GM18873 (cell line): Measurements from ENCODE around the gene TAS2R60.
"Not testable (repeated sequence)": the region's sequence is repeated elsewhere in the genome, so short reads cannot be mapped to it uniquely, and the experiment has no call there.

Experiments used
- ATAC-seq: cut with Tn5 transposase; IDR thresholded peaks from one replicate; pipeline ENCODE4 v1.9.1; 2021; ENCODE audit warnings: mild to moderate bottlenecking, moderate library complexity, moderate number of reproducible peaks; ENCODE audit not compliant: unreplicated experiment, low FRiP score

Gene TAS2R60

DNA sequence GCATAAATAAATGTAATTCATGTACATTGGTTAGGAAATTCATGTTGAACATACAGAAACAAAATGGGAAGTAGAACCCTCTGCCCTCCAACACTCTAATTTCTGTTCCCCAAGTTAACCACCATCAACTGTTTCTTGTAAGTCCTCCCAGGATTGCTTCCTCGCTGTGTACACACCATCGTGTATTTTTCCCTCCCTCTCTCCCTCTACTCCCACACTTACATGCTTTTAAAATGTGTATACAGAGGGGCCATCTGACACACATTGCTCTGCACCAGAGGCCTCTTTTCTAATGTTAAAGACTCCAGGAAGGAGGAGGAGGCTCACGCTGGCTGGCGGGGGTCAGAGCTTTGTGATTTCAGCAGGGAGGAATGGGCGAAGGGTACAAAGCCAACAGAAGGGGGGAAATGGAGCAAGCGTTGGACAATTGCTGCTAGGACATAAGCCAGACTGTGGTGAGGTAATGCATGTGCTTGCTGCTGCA is 32.7 kb upstream of the TAS2R60 start:
- no peak for ATAC-seq

DNA sequence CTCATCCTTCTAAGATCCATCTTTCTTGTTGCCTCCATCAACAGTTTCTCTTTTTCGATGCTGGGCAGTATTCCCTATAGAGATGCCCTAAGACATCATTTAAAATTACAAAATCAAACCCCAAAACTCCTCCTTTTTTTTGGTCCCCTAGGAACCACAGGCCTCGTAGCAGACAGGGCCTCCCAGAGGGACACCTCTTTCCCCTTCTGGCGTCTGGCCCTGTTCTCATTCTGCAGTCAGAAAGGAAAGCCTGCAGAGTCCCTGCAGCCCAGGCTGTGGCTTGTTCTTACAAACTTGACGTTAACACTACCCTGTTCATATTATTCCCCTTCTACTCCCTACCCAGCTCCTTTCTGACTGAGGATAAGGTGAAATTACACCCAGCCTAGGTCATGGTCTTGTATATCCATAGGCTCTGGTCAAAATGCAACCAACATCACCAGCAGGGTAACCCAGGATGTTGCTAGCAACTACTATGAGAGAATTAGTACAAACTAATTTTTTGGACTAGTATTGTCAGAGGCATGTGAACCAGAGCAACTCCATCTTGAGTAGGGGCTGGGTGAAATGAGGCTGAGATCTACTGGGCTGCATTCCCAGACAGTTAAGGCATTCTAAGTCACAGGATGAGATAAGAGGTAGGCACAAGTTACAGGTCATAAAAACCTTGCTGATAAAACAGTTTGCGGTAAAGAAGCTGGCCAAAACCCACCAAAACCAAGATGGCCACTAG is 31.1 kb upstream of the TAS2R60 start:
- ATAC-seq: no peak

DNA sequence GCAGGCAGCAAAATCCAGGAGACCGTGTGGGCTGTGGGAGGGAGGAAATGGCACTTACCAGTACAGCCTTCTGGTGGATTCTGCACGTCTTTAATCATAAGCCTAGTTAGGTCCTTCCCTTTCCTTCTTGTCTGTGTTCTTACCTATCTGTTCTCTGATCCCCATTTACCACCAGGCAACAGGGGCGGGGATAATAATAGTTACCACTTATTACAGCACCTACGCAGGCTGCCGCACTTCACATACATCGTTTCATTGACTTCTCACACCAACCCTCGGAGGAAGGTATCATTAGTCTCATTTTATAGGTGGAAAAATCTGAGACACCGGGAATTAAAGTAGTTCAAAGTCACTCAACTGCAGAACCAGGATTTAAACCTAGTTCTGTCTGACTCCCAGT is 30.1 kb upstream of the TAS2R60 start:
- ATAC-seq: no peak

DNA sequence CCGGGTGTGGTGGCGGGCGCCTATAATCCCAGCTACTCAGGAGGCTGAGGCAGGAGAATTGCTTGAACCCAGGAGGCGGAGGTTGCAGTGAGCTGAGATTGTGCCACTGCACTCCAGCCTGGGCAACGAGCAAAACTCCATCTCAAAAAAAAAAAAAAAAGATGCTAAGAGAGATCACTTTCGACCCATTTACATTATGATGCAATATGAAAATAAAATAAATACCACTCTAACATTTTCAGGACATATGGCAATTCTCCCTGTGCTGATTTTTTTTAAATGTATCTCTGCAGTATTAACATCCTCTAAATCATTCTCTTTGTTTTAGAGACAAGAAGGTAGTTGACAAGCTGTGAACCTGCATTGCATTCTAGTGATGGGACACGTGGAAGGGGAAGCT is 28.0 kb upstream of the TAS2R60 start:
- not testable (repeated sequence) for ATAC-seq

DNA sequence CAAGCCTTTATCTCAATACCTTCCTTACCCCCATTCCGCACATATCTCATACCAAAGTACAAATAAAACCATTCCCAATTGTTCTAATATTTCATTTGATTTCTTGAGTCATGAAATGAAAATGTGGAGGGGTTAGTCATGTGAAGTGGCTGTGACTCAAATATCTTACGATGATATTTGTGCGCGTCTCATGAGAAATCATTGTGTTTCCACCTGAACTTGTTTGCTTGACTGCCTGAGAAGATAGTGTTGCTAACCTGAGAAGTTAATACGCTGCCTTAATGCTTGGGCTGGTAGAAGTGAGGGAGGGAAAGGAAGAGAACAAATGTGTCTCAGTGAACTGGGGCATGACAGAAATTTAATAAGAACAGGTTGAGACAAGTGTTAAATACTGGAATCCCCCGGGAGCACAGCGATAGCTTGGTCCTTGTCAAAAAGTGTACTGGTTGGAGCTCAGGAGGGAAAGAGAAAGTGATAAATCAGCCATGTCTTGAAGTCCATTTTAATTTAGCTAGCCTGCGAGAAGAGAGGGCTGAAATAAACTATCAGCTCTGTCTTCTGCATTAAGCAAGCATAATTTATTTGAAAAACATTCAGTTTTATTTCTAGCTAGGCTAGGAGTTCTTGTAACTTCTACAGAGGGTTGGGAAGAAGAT is 27.4 kb upstream of the TAS2R60 start:
- no peak for ATAC-seq

DNA sequence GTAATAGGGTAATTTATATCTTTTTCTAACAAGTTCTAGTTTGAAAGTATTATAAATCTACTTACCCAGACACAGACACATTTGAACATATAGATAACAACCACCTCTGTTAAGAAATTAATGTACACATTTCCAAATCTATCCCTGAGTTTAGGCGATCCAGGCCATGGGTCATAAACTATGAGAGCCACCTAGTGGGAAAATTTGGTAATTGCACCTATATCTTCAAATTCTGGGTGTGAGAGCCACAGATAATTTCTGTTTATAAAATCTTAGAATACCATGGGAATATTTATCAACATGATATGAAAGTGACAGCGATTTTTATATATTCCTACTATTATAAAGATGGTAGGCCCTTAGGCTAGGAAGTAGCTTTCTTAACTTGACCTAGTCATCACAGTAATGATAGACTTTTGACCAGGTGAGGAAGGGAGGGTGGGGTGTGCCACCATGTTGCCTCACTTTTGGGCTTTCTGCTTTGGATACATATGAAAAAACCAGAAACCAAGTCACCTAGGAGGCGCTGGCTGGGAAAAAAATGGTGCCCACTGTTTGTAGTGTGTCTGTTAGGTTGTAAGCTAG is 26.6 kb upstream of the TAS2R60 start:
- ATAC-seq: no peak

DNA sequence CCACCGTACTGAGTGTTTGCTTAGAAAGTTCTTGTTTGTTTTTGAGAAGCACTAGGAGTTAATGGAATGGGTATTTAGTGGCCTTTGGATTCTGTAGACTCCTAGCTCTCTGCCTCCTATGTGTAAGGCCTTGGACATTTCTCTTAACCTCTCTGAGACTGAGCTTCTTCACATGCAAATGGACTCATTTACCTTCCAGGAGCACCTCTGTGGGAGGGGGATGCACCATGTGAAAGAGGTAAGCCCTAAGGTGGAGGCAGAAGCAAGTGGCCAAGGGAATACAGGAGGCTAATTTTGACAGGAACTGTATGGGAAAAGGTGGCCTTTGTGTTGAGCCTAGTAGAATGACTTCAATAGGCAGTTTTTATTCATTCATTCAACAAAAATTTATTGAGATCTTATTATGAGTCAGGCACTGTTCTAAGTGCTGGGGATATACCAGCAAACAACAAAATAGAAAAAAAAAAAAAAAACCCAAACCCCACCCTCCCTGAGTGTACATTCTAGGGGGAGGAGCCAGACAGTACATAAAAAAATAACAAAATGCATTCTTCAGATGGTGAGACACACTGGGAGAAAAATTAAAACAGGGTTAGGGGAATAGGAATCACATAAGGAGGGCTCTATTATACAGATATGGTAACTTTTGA is 25.4 kb upstream of the TAS2R60 start:
- no peak for ATAC-seq

DNA sequence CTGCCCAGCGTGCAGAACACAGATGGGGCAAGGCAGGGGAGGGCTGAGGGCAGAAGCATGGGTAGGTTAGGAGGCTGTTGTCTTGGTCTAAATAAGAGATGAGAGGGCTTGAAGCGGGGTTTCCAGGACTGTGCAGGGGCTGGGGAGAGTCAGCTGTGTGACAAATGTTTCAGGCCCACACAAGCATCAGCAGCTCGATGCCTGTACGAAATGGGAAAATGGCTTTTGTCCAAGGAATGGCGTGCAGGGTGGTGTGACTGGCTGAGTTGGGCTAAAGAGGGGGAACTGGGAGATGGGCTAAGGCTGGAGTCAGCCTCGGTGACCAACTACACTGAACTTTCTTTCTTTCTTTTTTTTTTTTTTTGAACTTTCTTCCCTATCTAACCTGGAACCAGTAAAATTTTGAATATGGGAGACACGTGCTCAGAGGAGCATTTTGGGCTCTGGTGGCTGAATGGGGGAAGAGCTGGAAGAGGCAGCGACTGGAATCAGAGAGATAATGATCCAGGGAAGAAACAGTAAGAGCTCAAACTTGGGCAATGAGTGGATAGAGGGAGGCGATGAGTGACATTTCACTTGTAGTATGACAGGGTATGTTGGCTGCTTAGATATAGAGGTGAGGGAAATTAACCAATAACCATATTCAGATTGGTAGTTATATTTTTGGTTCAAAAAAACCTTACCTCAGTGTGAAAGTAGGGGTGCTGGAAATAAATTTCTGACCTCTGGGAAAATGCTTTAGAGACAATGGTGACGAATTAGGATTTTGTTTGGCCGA is 24.4 kb upstream of the TAS2R60 start:
- ATAC-seq: no peak

DNA sequence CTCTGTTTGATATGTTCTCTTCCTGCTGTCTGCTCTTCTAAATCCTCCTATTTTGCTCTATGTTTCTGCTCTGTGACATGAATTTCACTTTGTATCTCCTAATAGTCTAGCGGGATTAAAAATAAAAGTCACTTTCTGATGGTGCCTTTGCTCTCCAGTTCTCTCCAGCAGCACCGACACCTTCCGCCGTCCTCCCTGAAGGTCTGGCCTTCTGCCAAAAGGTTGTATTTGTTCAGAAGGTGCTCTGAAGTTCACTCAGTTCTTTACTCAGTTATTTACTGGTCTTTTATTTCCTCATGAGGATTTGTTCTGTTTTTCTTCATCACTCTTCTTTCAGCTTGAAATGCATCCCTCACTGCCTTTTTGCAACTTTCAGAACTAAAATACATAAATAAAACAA is 23.4 kb upstream of the TAS2R60 start:
- no peak for ATAC-seq

DNA sequence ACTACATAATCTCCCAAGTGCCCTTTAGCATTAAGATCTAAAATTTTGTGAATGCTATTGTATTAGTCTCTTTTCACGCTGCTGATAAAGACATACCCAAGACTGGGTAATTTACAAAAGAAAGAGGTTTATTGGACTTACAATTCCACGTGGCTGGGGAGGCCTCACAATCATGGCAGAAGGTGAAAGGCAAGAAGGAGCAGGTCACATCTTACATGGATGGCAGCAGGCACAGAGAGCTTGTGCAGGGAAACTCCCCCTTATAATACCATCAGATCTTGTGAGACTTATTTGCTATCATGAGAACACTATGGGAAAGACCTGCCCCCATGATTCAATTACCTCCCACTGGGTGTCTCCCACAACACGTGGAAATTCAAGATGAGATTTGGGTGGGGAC is 22.6 kb upstream of the TAS2R60 start:
- not testable (repeated sequence) for ATAC-seq

DNA sequence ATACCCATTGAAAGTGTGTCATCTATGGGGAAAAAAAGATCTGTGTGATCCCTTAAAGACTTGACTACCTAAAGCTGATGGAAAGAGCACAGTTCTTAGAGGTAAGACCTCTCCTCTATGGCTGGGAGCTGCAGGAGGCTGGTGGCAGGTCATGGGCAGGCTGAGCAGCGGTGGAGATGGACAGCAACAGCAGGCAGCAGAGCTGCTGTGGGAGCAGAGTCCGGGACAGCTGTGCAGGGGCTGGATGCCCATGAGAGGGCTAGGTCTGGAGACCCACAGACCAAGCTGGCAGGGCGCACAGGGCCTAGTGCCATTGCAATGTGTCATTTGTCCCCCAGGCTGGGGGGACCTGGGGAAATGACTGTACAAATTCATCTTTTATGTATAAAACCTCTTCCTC is 21.2 kb upstream of the TAS2R60 start:
- ATAC-seq: no peak

DNA sequence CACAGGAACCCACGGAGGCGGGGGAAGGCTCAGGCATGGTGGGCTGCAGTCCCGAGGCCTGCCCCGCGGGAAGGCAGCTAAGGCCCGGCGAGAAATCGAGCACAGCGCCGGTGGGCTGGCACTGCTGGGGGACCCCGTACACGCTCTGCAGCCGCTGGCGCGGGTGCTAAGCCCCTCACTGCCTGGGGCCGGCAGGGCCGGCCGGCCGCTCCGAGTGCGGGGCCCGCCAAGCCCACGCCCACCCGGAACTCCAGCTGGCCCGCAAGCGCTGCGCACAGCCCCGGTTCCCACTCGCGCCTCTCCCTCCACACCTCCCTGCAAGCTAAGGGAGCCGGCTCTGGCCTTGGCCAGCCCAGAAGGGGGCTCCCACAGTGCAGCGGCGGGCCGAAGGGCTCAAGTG is 18.8 kb upstream of the TAS2R60 start:
- ATAC-seq: not testable (repeated sequence)

DNA sequence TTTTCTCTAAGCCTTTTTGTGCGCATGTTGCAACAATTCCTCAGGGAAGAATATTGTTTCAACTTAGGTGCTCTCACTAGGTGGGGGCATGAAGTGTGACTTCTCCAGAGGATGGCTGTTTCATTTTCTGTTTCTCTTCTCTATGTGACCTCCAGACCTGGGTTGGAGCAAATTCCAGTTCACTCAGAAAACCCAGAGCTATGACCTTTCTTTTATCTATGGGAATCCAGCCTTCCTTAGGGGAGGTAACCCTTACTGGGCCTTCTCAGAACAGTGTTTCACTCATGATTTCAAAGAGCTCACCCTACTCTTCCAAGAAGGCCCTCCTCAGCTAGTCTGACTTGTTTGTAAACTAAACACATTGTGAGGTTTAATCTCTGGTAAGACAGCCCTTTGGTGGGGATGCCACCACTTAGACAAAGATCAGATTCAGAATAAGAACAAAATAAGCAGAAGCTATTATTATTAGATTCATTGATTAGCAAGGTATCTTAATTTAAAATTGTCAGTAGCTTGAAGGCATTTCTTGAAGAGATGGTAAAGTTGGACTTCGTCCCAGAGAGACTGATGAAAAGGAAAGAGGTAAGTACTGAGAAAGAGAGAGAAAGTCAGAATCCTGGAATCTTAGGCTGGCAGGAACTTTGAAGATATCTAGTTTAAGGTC is 16.6 kb upstream of the TAS2R60 start:
- ATAC-seq: no peak

DNA sequence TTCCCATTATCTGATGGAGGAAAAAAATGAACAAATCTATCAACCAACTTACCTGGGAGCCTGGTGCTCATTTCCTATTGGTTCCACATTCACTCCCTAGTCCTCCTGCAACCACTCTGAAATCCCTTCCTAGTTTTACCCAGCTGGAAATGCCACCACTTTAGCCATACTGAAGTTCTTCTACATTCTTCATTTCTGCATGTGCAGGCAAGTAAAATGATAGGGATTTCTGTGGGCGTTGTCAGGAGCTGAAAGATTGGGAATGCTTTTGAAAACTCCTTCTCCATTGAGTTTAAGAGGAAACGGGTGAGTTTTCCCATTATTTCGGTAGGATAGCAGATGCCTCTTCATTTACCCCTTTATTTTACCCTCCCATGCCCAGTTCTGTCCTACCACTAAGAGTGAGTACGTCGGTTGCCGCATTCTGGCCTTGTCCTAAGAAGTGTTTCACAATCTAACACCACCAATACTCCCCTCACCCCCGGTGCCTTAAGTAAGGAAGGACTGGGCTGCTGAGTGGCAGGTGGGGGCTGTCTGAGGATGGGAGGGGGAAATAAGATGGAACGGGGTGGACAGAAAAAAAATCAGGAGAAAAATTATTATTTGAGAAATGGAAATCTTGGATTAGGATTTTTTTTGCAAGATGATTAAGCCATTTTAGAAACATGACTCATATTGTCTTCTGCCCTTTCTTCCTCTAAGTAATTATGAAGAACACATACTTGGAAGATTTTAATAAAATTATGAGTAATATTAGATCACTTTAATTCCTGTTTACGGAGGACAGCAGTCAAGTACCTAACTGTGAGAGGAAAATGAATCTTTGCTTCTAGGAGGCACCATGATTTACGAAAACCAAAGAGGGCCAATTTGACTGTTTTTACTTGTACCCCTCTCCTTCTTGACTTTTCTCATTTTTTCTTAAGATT is 13.2 kb upstream of the TAS2R60 start:
- no peak for ATAC-seq

DNA sequence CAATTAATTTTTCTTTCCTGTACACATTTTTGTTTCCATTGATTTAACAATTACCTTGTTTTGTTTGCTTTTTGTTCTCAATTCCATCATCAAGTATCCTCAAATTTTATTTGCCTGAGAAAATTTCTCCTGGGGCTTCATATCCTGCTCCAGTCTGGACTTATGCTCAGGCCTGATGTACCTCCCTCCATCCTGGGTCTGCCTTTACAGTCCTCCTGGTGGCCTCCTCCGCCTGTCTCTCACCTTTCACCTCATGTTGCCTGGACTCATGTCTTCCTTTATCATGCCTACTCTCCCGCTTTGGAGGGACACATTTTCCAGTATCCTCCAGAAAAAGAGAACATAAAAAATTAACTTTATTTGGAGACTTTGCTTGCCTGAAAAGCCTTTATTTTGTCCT is 12.1 kb upstream of the TAS2R60 start:
- ATAC-seq: no peak

DNA sequence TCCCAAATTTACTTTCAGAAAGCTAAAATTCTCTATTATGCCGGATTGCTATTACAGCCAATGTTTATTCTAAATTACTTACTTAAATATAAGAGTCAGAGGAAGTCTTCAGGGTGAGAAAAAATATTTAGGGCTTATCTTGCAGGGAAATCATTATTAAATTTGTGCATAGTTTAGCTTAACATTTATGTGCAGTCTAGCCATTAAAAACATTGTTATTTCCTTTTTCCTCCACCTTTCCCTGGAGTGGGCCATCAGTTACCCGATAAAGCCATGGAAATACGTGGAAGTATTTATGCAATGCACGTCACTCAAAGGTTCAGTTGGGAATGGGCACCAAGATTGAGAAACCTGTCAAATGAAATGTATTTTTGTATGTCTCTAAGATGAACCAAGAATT is 9.5 kb upstream of the TAS2R60 start:
- no peak for ATAC-seq

DNA sequence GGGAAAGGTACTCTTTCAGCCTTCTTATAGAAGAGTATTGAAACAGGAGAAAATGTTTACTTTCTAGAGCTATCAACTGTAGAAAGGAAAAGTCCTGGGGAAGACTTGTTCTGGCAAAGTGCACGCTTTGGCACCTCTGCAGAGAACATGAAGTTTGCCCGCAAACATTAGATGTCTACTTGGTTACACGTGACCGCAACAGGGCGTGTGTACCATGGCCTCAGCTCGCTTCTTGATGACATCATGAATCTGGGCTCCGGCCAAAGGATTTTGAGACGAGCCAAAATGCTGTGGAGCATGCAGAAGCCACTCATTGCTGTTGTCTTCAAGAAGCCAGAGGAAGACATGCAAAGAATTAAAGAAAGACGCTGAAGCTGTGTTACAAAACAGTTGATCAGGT is 8.6 kb upstream of the TAS2R60 start:
- ATAC-seq: no peak

DNA sequence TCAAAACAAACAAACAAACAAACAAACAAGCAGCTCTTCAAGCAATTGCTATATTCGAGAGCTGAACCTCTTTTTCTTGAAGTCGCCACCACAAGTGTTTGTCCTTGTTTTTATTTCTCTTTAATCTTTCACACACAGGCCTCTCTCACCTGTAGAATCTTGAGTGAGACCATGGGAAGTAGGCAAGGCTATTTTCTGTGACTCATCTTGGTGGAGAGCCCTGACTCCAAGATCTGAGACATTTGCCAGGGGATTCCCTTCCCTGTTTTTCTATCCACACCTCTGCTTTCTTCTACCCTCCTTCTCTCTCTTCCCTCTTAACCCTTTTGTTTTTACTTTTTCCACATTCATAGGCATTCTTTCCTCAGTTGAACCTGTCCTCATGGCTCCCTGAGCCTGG is 8.0 kb upstream of the TAS2R60 start:
- no peak for ATAC-seq

DNA sequence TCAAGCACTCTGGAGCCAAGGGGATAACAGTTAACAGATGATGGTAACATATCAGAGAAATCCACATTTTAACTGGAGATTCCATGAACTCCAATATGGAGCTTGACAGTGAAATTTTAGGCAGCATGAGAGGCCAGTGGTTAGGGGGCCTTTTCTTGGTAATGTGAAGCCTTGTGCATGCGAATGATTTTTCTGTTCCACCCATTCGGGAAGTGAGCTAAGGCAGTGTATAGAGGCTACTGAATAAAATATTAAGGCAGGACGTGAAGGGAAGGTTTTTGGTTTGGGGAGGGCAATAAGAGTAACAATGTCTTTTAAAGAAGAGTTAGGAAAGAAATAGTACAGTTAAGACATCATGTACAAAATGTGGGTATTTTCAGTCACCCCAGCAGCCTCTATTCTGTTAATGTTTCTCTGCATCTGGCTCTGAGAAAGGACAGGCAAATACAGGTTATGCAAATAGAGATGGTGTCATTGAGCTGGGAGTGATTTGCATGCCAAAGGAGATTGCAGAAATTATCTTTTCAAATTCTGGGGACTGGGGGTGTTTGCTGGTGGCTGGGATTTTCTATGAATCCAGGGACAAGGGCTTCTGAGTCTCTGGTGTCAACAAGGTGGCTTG is 6.8 kb upstream of the TAS2R60 start:
- ATAC-seq: peak; percentile 89
